OCI-LY7 (cell line): ENCODE data around the gene WFDC2. TPM values are rescaled to one million over a fixed set of nuclear protein-coding genes. Genes with fewer than 3 reads are reported as not detected.

Experiments used
- BruUV-seq: library from RNA; stranded (reverse); fragments of 400-500 nt; replicated peaks from 2 replicates; lab custom pipeline; 2021; lab: Mats Ljungman, UMichigan
- CTCF ChIA-PET: fragments of 300-600 bp; sonication (Branson Sonifier 250); formaldehyde crosslinking; loops from one replicate; lab custom pipeline; 2022; ENCODE audit warnings: antibody characterized with exemption; ENCODE audit not compliant: unreplicated experiment; lab: Charles Lee
- POLR2A ChIA-PET: fragments of 300-600 bp; sonication (Branson Sonifier 250); formaldehyde crosslinking; loops from one replicate; lab custom pipeline; 2022; ENCODE audit warnings: antibody characterized with exemption; lab: Charles Lee
- DNase-seq: peaks from one replicate; pipeline ENCODE4 v3.0.0-alpha.2; 2015; ENCODE audit warnings: low spot score
- H2AFZ ChIP-seq: fragments of 200-600 bp; sonication (generic), shearing (Covaris generic); 2 replicates; pipeline ENCODE4 v1.6.1; 2014; ENCODE audit warnings: mild to moderate bottlenecking, antibody characterized with exemption, low read length, moderate library complexity
- H3K27ac ChIP-seq: fragments of 200-600 bp; sonication (generic); 2 replicates; pipeline ENCODE4 v1.5.1; 2014; ENCODE audit warnings: mixed run types, low read depth, mild to moderate bottlenecking, moderate library complexity, low read length, inconsistent platforms; ENCODE audit not compliant: poor library complexity, severe bottlenecking
- H3K36me3 ChIP-seq: fragments of 200-600 bp; sonication (generic); 2 replicates; pipeline ENCODE4 v1.6.1; 2014; ENCODE audit warnings: mild to moderate bottlenecking, antibody characterized with exemption, low read length, moderate library complexity, mixed read lengths; ENCODE audit not compliant: insufficient read depth
- H3K4me1 ChIP-seq: fragments of 200-600 bp; sonication (generic); 2 replicates; pipeline ENCODE4 v1.5.1; 2014; ENCODE audit warnings: mild to moderate bottlenecking, low read length; ENCODE audit not compliant: insufficient read depth, poor library complexity, severe bottlenecking
- H3K4me2 ChIP-seq: fragments of 200-600 bp; sonication (generic); 2 replicates; pipeline ENCODE4 v1.6.1; 2014; ENCODE audit warnings: mild to moderate bottlenecking, low read length
- H3K4me3 ChIP-seq: fragments of 200-600 bp; sonication (generic); 2 replicates; pipeline ENCODE4 v1.5.1; 2014; ENCODE audit warnings: mild to moderate bottlenecking, low read depth, low read length; ENCODE audit not compliant: poor library complexity, severe bottlenecking
- H3K79me2 ChIP-seq: fragments of 200-600 bp; sonication (generic); 2 replicates; pipeline ENCODE4 v1.6.1; 2016; ENCODE audit warnings: low read depth, mild to moderate bottlenecking, low read length, moderate library complexity, mixed read lengths; ENCODE audit not compliant: insufficient read depth
- H3K9me2 ChIP-seq: fragments of 200-600 bp; sonication (generic); 2 replicates; pipeline ENCODE4 v1.6.1; 2016; ENCODE audit warnings: mild to moderate bottlenecking, low read length, mixed read lengths; ENCODE audit not compliant: insufficient read depth
- H3K9me3 ChIP-seq: fragments of 200-600 bp; sonication (generic); 2 replicates; pipeline ENCODE4 v1.6.1; 2014; ENCODE audit warnings: mild to moderate bottlenecking, mixed run types, low read length, mixed read lengths
- H4K20me1 ChIP-seq: fragments of 200-600 bp; sonication (generic); 2 replicates; pipeline ENCODE4 v1.6.1; 2014; ENCODE audit warnings: mild to moderate bottlenecking, antibody characterized with exemption, low read length, moderate library complexity, mixed read lengths; ENCODE audit not compliant: insufficient read depth
- EZH2phosphoT487 ChIP-seq: fragments of 200-600 bp; sonication (generic); IDR thresholded peaks from 2 replicates; pipeline ENCODE4 v1.6.1; 2018; ENCODE audit warnings: low read depth, borderline replicate concordance, mild to moderate bottlenecking, mixed run types, antibody characterized with exemption, low read length, moderate library complexity, mixed read lengths
- intact Hi-C: fragments of 100-400 bp; cut with micrococcal nuclease; formaldehyde crosslinking; loops from one replicate; pipeline ENCODE4 v1.10.0; 2022; ENCODE audit not compliant: unreplicated experiment
- total RNA-seq, 2 experiments: library from RNA; depleted of rRNA in 1 of 2; stranded (reverse); fragments of >200 nt in 1 of 2; shearing (Covaris generic) in 1 of 2; gene quantifications; 2 replicates each; pipeline ENCODE4 v1.2.3, GENCODE V29; 2014 to 2022
- TF ChIP-seq, protein P1 (sequence below): fragments of 200-600 bp; sonication (generic); conservative IDR thresholded peaks from 2 replicates; pipeline ENCODE4 v1.5.1; 2014; ENCODE audit warnings: mild to moderate bottlenecking, antibody characterized with exemption, low read length, moderate library complexity, mixed read lengths

The WFDC2 gene
- total RNA-seq, 2 experiments from 2014 or later = 0.46 to 4.4 TPM

DNA sequence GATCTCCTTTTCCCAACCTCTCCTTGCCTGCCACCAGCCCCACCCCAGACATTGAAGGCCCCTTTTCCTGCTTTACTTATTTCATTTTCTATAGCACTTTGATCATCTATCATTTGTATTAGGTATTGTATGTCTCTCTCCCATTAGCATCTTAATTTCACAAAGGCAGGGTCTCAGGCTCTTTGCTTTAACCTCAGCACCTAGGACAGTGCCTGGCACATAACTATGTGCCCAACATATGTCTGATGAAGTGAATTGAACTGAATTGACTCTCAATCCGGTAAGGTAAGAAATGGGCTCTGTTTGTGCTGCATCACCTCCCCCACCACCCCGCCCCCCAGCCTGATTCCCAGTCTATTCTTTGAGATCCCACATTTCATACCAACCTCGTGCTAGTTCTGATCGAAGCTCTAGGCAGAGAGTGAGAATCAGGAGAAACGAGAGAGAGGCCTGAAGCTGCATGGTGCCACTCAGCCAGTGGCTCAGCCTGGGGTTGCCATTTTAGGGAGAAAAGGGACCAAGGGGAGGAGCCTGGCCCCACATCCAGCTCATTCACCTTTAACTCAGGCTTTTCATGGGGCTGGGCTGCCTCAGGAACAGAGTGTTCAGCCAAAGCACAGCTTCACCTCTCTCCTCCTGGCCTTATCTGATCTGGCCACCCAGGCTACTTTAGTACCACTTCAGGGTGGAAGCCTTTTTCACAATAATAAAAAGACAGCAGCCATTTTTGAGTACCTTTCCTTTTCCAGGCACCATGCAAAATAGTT lies 45.8 kb downstream of the WFDC2 start, which contains the start of gene SPINT3:
Gene SPINT3, minus strand, starts transcription at position 476 of the 767 bp plus-strand sequence. Its CDS starts 14 bp downstream, at position 462.
- H3K36me3 ChIP-seq = no peaks in the 10 kb centered on the region
- H3K4me2 ChIP-seq = no peak within 1 kb of the TSS
- intact Hi-C loops = no loop called here
- ChIA-PET CTCF (no interaction called here), POLR2A (no interaction called here)
- no peaks in the 10 kb centered on the region for H3K79me2 ChIP-seq
- no TSS peak for BruUV-seq
- H4K20me1 ChIP-seq = no peaks in the 10 kb centered on the region
- DNase-seq = no peak
- TF ChIP-seq, protein P1, sequence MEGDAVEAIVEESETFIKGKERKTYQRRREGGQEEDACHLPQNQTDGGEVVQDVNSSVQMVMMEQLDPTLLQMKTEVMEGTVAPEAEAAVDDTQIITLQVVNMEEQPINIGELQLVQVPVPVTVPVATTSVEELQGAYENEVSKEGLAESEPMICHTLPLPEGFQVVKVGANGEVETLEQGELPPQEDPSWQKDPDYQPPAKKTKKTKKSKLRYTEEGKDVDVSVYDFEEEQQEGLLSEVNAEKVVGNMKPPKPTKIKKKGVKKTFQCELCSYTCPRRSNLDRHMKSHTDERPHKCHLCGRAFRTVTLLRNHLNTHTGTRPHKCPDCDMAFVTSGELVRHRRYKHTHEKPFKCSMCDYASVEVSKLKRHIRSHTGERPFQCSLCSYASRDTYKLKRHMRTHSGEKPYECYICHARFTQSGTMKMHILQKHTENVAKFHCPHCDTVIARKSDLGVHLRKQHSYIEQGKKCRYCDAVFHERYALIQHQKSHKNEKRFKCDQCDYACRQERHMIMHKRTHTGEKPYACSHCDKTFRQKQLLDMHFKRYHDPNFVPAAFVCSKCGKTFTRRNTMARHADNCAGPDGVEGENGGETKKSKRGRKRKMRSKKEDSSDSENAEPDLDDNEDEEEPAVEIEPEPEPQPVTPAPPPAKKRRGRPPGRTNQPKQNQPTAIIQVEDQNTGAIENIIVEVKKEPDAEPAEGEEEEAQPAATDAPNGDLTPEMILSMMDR = no peak
- TF ChIP-seq EZH2phosphoT487 = no peak
- no peaks in the 10 kb centered on the region for H3K9me3 ChIP-seq
- no peak within 1 kb of the TSS for H3K27ac ChIP-seq
- H3K4me1 ChIP-seq = no peaks in the 10 kb centered on the region
- no peaks in the 10 kb centered on the region for H3K9me2 ChIP-seq
- H2AFZ ChIP-seq = no peak within 1 kb of the TSS
- no peak within 1 kb of the TSS for H3K4me3 ChIP-seq

- H4K20me1 ChIP-seq = no peaks in the 10 kb centered on the region
- intact Hi-C loops = no loop called here
- no TSS peak for BruUV-seq
- no peaks in the 10 kb centered on the region for H3K36me3 ChIP-seq
- H3K4me1 ChIP-seq = no peaks in the 10 kb centered on the region
- CTCF ChIA-PET = no interaction called here
- POLR2A ChIA-PET = interaction anchor here (0.7 kb wide), 1 partner anchor 52 kb away, joined by 3 read pairs; no protein-coding TSS in a partner anchor
- H3K79me2 ChIP-seq = no peaks in the 10 kb centered on the region
- H3K4me2 ChIP-seq = no peak overlapping the region
- no peak overlapping the region for H3K27ac ChIP-seq
- no peaks in the 10 kb centered on the region for H3K9me3 ChIP-seq
- no peak overlapping the region for H2AFZ ChIP-seq
- TF ChIP-seq, protein P1 = no peak
- TF ChIP-seq EZH2phosphoT487 = no peak
- H3K9me2 ChIP-seq = no peaks in the 10 kb centered on the region
- H3K4me3 ChIP-seq = no peak overlapping the region
- no peak for DNase-seq
Observed at GRCh38 chr20:45518282-45518681, 48.7 kb downstream of the WFDC2 start.

DNA sequence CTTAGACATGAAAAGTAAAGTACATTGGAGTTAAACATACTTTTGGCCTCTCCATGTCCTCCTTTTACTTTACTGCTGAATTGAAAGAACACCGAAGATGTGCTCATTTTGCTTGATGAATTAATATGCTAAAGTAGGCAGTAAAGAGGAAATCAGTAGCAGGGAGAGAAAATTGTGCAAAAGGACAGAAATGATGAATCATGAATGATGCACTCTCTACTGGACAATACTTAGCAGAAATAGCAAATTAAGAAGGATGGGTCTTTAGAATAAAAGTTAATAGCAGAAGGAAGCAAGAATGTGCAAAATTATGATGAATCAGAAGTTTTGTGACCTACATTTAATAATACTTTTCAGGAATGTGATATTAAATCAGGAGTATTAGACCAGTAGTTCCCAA lies 54.3 kb downstream of the WFDC2 start:
- POLR2A ChIA-PET = interaction anchor here (0.5 kb wide), 1 partner anchor 134 kb away, joined by 3 read pairs; no protein-coding TSS in a partner anchor
- H4K20me1 ChIP-seq = no peaks in the 10 kb centered on the region
- no peaks in the 10 kb centered on the region for H3K9me2 ChIP-seq
- TF ChIP-seq, protein P1 = no peak
- no peak for TF ChIP-seq EZH2phosphoT487
- no peaks in the 10 kb centered on the region for H3K79me2 ChIP-seq
- no peak for DNase-seq
- no peaks in the 10 kb centered on the region for H3K36me3 ChIP-seq
- no peak overlapping the region for H3K4me3 ChIP-seq
- BruUV-seq = no TSS peak
- CTCF ChIA-PET = no interaction called here
- intact Hi-C loops = no loop called here
- no peaks in the 10 kb centered on the region for H3K4me1 ChIP-seq
- H2AFZ ChIP-seq = no peak overlapping the region
- no peak overlapping the region for H3K27ac ChIP-seq
- H3K4me2 ChIP-seq = no peak overlapping the region
- H3K9me3 ChIP-seq = no peaks in the 10 kb centered on the region
